ENCODE results near the gene PROZ.

PROZ gene

GRCh38 chr13:113169277-113170272 is 11.1 kb downstream of the PROZ start:
- Histone ChIP-seq H3F3A (ENCODE audit: insufficient read depth) (peaks cover 3% of the 10 kb centered on the region; the same call in 1 of the 2 replicates), H4K20me1 (ENCODE audit: low read depth, low read length) (no peaks in the 10 kb centered on the region), H3K27me3 (ENCODE audit: low read length) (no peaks in the 10 kb centered on the region), H3K9ac (ENCODE audit: low read length) (no peak overlapping the region), H3K27ac (ENCODE audit: low read depth, low read length) (no peak overlapping the region), H3K9me2 (replicated peaks; ENCODE audit: insufficient read depth, low read length) (no peaks in the 10 kb centered on the region), H3K9me3 (ENCODE audit: insufficient read depth, low read length) (no peaks in the 10 kb centered on the region), H3K4me3 (ENCODE audit: insufficient read depth, low read length, poor library complexity, severe bottlenecking) (no peak overlapping the region), H3K79me2 (ENCODE audit: insufficient read depth, low read length) (no peaks in the 10 kb centered on the region), H2AFZ (ENCODE audit: low read depth, low read length, severe bottlenecking) (no peak overlapping the region), H3K36me3 (ENCODE audit: low read length) (no peaks in the 10 kb centered on the region), H3K4me2 (ENCODE audit: low read depth, low read length, poor library complexity, severe bottlenecking) (no peak overlapping the region)
- TF ChIP-seq CTCF (IDR thresholded peaks at IDR 0.05; ENCODE audit: insufficient read depth, low read length, poor library complexity, severe bottlenecking), result no peak
- TF ChIP-seq EZH2phosphoT487 (conservative IDR thresholded peaks at IDR 0.05; ENCODE audit: low read length), result no peak

- no peak overlapping the region for H3K4me3 ChIP-seq (ENCODE audit: insufficient read depth, low read length, poor library complexity, severe bottlenecking)
- no peak overlapping the region for H3K9ac ChIP-seq (ENCODE audit: low read length)
- no peaks in the 10 kb centered on the region for H4K20me1 ChIP-seq (ENCODE audit: low read depth, low read length)
- no peaks in the 10 kb centered on the region for H3K9me3 ChIP-seq (ENCODE audit: insufficient read depth, low read length)
- no peak overlapping the region for H3K4me2 ChIP-seq (ENCODE audit: low read depth, low read length, poor library complexity, severe bottlenecking)
- no peaks in the 10 kb centered on the region; the same call in 1 of the 2 replicates for H3F3A ChIP-seq (ENCODE audit: insufficient read depth)
- H3K27me3 ChIP-seq (ENCODE audit: low read length), result no peaks in the 10 kb centered on the region
- H2AFZ ChIP-seq (ENCODE audit: low read depth, low read length, severe bottlenecking), result no peak overlapping the region
- H3K9me2 ChIP-seq (replicated peaks; ENCODE audit: insufficient read depth, low read length), result no peaks in the 10 kb centered on the region
- TF ChIP-seq EZH2phosphoT487 (conservative IDR thresholded peaks at IDR 0.05; ENCODE audit: low read length) (no peak), CTCF (IDR thresholded peaks at IDR 0.05; ENCODE audit: insufficient read depth, low read length, poor library complexity, severe bottlenecking) (no peak)
- no peaks in the 10 kb centered on the region for H3K79me2 ChIP-seq (ENCODE audit: insufficient read depth, low read length)
- H3K36me3 ChIP-seq (ENCODE audit: low read length), result no peaks in the 10 kb centered on the region
- no peak overlapping the region for H3K27ac ChIP-seq (ENCODE audit: low read depth, low read length)
These were observed 12.1 kb downstream of the PROZ start for GRCh38 chr13:113170511-113170910.

GRCh38 chr13:113171250-113172125 is 13.0 kb downstream of the PROZ start:
- Histone ChIP-seq H3K79me2 (ENCODE audit: insufficient read depth, low read length) (no peaks in the 10 kb centered on the region), H3K9me3 (ENCODE audit: insufficient read depth, low read length) (no peaks in the 10 kb centered on the region), H3K27ac (ENCODE audit: low read depth, low read length) (no peak overlapping the region), H3K36me3 (ENCODE audit: low read length) (no peaks in the 10 kb centered on the region), H4K20me1 (ENCODE audit: low read depth, low read length) (no peaks in the 10 kb centered on the region), H3K4me3 (ENCODE audit: insufficient read depth, low read length, poor library complexity, severe bottlenecking) (no peak overlapping the region), H3K4me2 (ENCODE audit: low read depth, low read length, poor library complexity, severe bottlenecking) (no peak overlapping the region), H3K9ac (ENCODE audit: low read length) (no peak overlapping the region), H3F3A (ENCODE audit: insufficient read depth) (no peaks in the 10 kb centered on the region; the same call in 1 of the 2 replicates), H2AFZ (ENCODE audit: low read depth, low read length, severe bottlenecking) (no peak overlapping the region), H3K9me2 (replicated peaks; ENCODE audit: insufficient read depth, low read length) (no peaks in the 10 kb centered on the region), H3K27me3 (ENCODE audit: low read length) (no peaks in the 10 kb centered on the region)
- TF ChIP-seq EZH2phosphoT487 (conservative IDR thresholded peaks at IDR 0.05; ENCODE audit: low read length), result no peak
- no peak for TF ChIP-seq CTCF (IDR thresholded peaks at IDR 0.05; ENCODE audit: insufficient read depth, low read length, poor library complexity, severe bottlenecking)
